ENCODE data around the gene DGKB. TPM values are rescaled to one million over a fixed set of nuclear protein-coding genes. Genes with fewer than 3 reads are reported as not detected.
"Not testable (repeated sequence)": the region's sequence is repeated elsewhere in the genome, so short reads cannot be mapped to it uniquely, and the experiment has no call there.

DGKB gene
- total RNA-seq, 1 experiment from 2014 or later = not detected

DNA sequence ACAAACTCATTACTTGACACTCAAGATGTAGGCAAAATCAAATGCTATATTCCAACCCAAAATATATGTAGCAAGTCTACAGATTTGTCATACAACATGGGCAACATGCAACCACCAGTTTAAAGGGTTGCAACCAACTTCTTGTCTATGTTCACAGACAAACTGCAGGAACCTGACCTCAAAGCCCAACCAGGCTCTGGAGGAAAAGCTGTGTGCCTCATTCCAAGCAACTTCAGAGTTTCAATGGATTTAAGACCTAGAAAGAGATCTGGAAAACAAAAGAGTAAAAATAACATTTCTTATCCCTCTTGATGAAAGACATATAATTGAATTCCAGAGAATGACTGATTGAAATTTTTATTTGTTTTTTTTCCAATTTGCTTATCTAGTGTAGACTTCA is 612.6 kb downstream of the DGKB start:
- intact Hi-C loops (cut with micrococcal nuclease) = no loop called here
- TF ChIP-seq, protein P1, sequence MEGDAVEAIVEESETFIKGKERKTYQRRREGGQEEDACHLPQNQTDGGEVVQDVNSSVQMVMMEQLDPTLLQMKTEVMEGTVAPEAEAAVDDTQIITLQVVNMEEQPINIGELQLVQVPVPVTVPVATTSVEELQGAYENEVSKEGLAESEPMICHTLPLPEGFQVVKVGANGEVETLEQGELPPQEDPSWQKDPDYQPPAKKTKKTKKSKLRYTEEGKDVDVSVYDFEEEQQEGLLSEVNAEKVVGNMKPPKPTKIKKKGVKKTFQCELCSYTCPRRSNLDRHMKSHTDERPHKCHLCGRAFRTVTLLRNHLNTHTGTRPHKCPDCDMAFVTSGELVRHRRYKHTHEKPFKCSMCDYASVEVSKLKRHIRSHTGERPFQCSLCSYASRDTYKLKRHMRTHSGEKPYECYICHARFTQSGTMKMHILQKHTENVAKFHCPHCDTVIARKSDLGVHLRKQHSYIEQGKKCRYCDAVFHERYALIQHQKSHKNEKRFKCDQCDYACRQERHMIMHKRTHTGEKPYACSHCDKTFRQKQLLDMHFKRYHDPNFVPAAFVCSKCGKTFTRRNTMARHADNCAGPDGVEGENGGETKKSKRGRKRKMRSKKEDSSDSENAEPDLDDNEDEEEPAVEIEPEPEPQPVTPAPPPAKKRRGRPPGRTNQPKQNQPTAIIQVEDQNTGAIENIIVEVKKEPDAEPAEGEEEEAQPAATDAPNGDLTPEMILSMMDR (IDR thresholded peaks at IDR 0.05; ENCODE audit: unreplicated experiment) = no peak
- Mint-ChIP-seq H3K36me3 (ENCODE audit: insufficient read depth, unreplicated experiment) (no peaks in the 10 kb centered on the region), H3K27ac (ENCODE audit: low read depth, unreplicated experiment) (no peak overlapping the region), H3K4me3 (ENCODE audit: unreplicated experiment) (no peak overlapping the region), H3K9me3 (ENCODE audit: unreplicated experiment) (no peaks in the 10 kb centered on the region), H3K27me3 (ENCODE audit: insufficient read depth, unreplicated experiment) (no peaks in the 10 kb centered on the region), H3K4me1 (ENCODE audit: insufficient read depth, unreplicated experiment) (no peaks in the 10 kb centered on the region)
- POLR2A ChIA-PET = no interaction called here
- CTCF ChIA-PET = interaction anchor here (0.7 to 0.9 kb wide), 2 partner anchors 100 to 546 kb away, joined by 3 read pairs; no protein-coding TSS in a partner anchor
- no peak for DNase-seq (ENCODE audit: unreplicated experiment)
- no TSS peak for BruUV-seq (replicated peaks)

DNA sequence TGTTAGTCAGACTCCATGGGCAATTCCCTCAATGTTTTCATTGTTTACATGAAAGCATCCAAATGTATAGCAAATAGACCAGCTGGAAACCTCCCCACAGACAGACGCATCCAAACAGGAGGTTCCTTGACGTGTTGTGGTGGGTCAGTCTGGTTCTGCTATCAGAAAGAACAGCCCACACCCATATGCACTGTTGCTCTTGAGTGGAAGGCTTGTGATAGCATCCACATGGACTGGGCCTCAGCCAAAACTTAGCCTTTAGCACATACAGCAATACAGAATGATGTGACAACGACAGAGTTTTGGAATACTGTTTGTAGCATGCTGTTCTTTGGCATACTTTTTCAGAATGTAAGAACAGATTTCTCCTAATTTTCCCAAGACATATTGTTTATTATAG is 613.9 kb downstream of the DGKB start:
- no peaks in the 10 kb centered on the region for H3K4me1 Mint-ChIP-seq (ENCODE audit: insufficient read depth, unreplicated experiment)
- CTCF ChIA-PET = no interaction called here
- no peak overlapping the region for H3K27ac Mint-ChIP-seq (ENCODE audit: low read depth, unreplicated experiment)
- H3K4me3 Mint-ChIP-seq (ENCODE audit: unreplicated experiment) = no peak overlapping the region
- no peaks in the 10 kb centered on the region for H3K36me3 Mint-ChIP-seq (ENCODE audit: insufficient read depth, unreplicated experiment)
- no peaks in the 10 kb centered on the region for H3K9me3 Mint-ChIP-seq (ENCODE audit: unreplicated experiment)
- DNase-seq (ENCODE audit: unreplicated experiment) = no peak
- POLR2A ChIA-PET = no interaction called here
- TF ChIP-seq, protein P1 (IDR thresholded peaks at IDR 0.05; ENCODE audit: unreplicated experiment) = no peak
- no peaks in the 10 kb centered on the region for H3K27me3 Mint-ChIP-seq (ENCODE audit: insufficient read depth, unreplicated experiment)
- BruUV-seq (replicated peaks) = no TSS peak
- intact Hi-C loops (cut with micrococcal nuclease) = no loop called here

DNA sequence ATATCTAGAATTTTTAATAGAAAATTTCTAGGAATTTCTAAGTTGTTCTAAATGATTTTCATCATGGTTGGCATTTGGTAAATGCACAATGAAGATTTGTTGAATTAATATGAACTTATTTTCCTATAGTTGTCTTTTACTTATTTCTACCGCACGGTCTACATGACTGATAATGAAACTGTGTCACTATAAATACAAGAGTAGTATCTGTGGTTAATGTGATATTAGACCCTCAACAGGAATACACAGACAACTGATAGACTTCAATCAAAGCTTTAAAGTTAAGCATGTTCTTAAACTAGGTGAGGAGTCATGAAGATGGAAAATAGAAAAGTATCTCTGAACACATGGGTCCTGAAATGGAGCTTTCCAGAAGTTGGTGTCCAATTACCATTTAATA is 615.2 kb downstream of the DGKB start:
- no peaks in the 10 kb centered on the region for H3K9me3 Mint-ChIP-seq (ENCODE audit: unreplicated experiment)
- H3K27me3 Mint-ChIP-seq (ENCODE audit: insufficient read depth, unreplicated experiment) = no peaks in the 10 kb centered on the region
- H3K4me1 Mint-ChIP-seq (ENCODE audit: insufficient read depth, unreplicated experiment) = no peaks in the 10 kb centered on the region
- no peak overlapping the region for H3K27ac Mint-ChIP-seq (ENCODE audit: low read depth, unreplicated experiment)
- intact Hi-C loops (cut with micrococcal nuclease) = no loop called here
- H3K36me3 Mint-ChIP-seq (ENCODE audit: insufficient read depth, unreplicated experiment) = no peaks in the 10 kb centered on the region
- DNase-seq (ENCODE audit: unreplicated experiment) = no peak
- ChIA-PET POLR2A (no interaction called here), CTCF (no interaction called here)
- H3K4me3 Mint-ChIP-seq (ENCODE audit: unreplicated experiment) = no peak overlapping the region
- no TSS peak for BruUV-seq (replicated peaks)
- TF ChIP-seq, protein P1 (IDR thresholded peaks at IDR 0.05; ENCODE audit: unreplicated experiment) = no peak

DNA sequence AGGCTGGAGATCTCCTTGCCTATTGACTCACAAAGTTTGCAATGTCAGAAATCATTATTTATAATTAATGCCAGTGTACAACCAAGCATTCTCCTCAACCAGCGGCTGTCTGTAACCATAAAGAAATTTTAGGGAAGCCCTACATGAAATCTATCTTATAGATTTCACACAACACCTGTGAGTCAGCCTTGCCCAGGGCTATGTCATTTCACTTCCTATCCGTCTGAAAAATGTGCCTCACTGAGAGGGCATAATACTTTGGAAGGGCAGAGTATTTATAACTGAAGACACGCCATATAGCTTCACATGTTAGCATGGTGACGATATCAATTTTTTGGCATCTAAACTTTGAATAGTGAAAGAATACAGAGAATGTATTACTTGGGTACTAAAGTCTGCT is 616.5 kb downstream of the DGKB start:
- Mint-ChIP-seq H3K27ac (ENCODE audit: low read depth, unreplicated experiment) (no peak overlapping the region), H3K36me3 (ENCODE audit: insufficient read depth, unreplicated experiment) (no peaks in the 10 kb centered on the region), H3K4me1 (ENCODE audit: insufficient read depth, unreplicated experiment) (no peaks in the 10 kb centered on the region), H3K27me3 (ENCODE audit: insufficient read depth, unreplicated experiment) (no peaks in the 10 kb centered on the region), H3K9me3 (ENCODE audit: unreplicated experiment) (no peaks in the 10 kb centered on the region), H3K4me3 (ENCODE audit: unreplicated experiment) (no peak overlapping the region)
- ChIA-PET CTCF (no interaction called here), POLR2A (no interaction called here)
- peak; percentile 59 for DNase-seq (ENCODE audit: unreplicated experiment)
- no TSS peak for BruUV-seq (replicated peaks)
- TF ChIP-seq, protein P1 (IDR thresholded peaks at IDR 0.05; ENCODE audit: unreplicated experiment) = no peak
- intact Hi-C loops (cut with micrococcal nuclease) = no loop called here

DNA sequence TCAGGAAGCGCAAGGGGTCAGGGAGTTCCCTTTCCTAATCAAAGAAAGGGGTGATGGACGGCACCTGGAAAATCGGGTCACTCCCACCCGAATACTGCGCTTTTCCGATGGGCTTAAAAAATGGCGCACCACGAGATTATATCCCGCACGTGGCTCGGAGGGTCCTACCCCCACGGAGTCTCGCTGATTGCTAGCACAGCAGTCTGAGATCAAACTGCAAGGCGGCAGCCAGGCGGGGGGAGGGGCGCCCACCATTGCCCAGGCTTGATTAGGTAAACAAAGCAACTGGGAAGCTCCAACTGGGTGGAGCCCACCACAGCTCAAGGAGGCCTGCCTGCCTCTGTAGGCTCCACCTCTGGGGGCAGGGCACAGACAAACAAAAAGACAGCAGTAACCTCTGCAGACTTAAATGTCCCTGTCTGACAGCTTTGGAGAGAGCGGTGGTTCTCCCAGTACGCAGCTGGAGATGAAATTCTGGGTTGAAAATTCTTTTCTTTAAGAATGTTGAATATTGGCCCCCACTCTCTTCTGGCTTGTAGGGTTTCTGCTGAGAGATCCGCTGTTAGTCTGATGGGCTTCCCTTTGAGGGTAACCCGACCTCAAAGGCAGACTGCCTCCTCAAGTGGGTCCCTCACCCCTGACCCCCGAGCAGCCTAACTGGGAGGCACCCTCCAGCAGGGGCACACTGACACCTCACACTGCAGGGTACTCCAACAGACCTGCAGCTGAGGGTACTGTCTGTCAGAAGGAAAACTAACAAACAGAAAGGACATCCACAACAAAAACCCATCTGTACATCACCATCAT is 623.3 kb downstream of the DGKB start:
- BruUV-seq (replicated peaks); H3K4me1 Mint-ChIP-seq (ENCODE audit: insufficient read depth, unreplicated experiment); CTCF ChIA-PET; DNase-seq (ENCODE audit: unreplicated experiment); intact Hi-C loops (cut with micrococcal nuclease); H3K27me3 Mint-ChIP-seq (ENCODE audit: insufficient read depth, unreplicated experiment); H3K36me3 Mint-ChIP-seq (ENCODE audit: insufficient read depth, unreplicated experiment); POLR2A ChIA-PET; H3K4me3 Mint-ChIP-seq (ENCODE audit: unreplicated experiment); H3K9me3 Mint-ChIP-seq (ENCODE audit: unreplicated experiment); H3K27ac Mint-ChIP-seq (ENCODE audit: low read depth, unreplicated experiment): not testable (repeated sequence)

Data from MCF 10A (cell line).